ENCODE results near the gene TM4SF5. TPM values are rescaled to one million over a fixed set of nuclear protein-coding genes. Genes with fewer than 3 reads are reported as not detected.

Gene TM4SF5, protein sequence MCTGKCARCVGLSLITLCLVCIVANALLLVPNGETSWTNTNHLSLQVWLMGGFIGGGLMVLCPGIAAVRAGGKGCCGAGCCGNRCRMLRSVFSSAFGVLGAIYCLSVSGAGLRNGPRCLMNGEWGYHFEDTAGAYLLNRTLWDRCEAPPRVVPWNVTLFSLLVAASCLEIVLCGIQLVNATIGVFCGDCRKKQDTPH
- total RNA-seq = not detected

DNA sequence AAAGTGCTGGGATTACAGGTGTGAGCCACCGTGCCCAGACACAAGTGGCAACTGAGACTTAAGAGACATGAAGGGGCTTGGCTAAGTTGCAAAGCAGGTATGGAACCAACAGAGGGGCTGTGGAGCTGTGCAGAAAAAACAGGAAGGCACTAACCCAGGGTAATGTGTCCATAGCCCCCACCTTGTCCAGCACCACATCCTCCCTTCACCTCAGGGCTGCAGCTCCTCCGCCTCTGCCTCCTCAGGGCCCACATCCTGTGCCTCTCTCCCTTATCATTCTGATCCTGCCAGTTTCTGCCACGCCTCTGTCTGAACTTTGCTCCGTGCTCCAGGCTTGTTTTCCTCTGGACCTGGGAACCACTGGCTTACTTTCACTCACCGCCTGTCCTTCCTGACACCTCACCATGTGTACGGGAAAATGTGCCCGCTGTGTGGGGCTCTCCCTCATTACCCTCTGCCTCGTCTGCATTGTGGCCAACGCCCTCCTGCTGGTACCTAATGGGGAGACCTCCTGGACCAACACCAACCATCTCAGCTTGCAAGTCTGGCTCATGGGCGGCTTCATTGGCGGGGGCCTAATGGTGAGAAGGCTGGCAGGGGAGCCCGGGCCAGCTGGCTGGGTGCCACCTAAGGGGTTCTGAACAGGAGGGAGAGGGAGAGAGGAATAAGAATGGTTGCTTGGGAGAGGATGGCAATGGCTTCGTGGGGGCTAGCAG, at the start of gene TM4SF5:
TM4SF5 (plus strand) TSS at position 368 of the 716 bp plus-strand sequence; CDS start at position 405, 37 bp downstream.
- H3K36me3 ChIP-seq = no peaks in the 10 kb centered on the region
- TF ChIP-seq, protein P1, sequence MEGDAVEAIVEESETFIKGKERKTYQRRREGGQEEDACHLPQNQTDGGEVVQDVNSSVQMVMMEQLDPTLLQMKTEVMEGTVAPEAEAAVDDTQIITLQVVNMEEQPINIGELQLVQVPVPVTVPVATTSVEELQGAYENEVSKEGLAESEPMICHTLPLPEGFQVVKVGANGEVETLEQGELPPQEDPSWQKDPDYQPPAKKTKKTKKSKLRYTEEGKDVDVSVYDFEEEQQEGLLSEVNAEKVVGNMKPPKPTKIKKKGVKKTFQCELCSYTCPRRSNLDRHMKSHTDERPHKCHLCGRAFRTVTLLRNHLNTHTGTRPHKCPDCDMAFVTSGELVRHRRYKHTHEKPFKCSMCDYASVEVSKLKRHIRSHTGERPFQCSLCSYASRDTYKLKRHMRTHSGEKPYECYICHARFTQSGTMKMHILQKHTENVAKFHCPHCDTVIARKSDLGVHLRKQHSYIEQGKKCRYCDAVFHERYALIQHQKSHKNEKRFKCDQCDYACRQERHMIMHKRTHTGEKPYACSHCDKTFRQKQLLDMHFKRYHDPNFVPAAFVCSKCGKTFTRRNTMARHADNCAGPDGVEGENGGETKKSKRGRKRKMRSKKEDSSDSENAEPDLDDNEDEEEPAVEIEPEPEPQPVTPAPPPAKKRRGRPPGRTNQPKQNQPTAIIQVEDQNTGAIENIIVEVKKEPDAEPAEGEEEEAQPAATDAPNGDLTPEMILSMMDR (IDR thresholded peaks at IDR 0.05) = no peak
- DNase-seq (ENCODE audit: low spot score) = no peak
- H3K27ac ChIP-seq = no peak within 1 kb of the TSS
- no peaks in the 10 kb centered on the region for H3K9me3 ChIP-seq
- H3K4me1 ChIP-seq = no peaks in the 10 kb centered on the region
- no peak within 1 kb of the TSS for H3K4me3 ChIP-seq
- no peaks in the 10 kb centered on the region for H3K27me3 ChIP-seq

DNA sequence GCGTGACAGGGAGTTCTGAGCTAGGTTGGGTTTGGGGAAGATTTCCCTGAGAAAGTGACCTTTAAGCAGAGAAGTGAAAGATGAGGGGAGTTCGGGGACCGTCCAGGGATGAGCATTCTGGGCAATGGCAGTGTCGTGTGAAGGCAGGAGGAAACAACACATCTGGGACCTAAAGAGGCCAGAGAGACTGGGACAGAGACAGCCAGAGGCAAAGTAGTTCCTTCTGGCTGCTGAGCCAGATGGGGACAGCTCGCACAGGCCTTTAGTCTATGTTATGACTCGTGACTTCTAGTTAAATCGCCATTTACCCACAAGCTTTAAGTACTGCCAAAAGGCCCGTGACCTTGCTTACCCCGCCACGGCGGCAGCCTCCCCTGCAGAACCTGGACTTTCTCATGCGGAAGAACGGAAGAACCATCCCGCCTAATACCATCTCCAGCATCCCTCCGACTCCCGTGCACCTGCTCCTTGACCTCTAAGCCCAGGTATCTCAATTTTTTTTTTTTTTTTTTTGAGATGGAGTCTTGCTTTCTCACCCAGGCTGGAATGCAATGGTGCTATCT, 48.9 kb upstream of the TM4SF5 start:
- peaks cover 4% of the 10 kb centered on the region for H3K36me3 ChIP-seq
- H3K27ac ChIP-seq = no peak overlapping the region
- H3K4me3 ChIP-seq = no peak overlapping the region
- peaks cover 0 to 9% of the 10 kb centered on the region in 2 donors for H3K4me1 ChIP-seq
- H3K27me3 ChIP-seq = no peaks in the 10 kb centered on the region
- TF ChIP-seq, protein P1 (IDR thresholded peaks at IDR 0.05) = no peak
- no peaks in the 10 kb centered on the region for H3K9me3 ChIP-seq
- no peak for DNase-seq (ENCODE audit: low spot score)

DNA sequence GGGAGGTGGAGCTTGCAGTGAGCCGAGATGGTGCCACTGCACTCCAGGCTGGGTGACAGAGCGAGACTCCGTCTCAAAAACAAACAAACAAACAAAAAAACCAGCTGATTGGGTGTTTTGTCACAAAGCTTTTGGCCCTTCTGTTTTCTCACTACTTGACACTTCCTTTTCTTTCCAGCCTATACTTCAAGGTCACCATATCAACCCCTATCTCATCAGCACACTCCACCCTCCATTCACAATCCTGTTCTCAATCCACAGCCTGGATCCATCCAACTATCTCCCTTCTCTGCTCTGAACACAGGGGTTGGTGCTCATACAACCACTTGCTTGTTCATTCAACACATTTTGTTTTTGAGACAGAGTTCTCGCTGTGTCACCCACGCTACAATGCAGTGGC, 47.0 kb upstream of the TM4SF5 start:
- H3K27ac ChIP-seq = no peak overlapping the region
- TF ChIP-seq, protein P1 (IDR thresholded peaks at IDR 0.05) = no peak

DNA sequence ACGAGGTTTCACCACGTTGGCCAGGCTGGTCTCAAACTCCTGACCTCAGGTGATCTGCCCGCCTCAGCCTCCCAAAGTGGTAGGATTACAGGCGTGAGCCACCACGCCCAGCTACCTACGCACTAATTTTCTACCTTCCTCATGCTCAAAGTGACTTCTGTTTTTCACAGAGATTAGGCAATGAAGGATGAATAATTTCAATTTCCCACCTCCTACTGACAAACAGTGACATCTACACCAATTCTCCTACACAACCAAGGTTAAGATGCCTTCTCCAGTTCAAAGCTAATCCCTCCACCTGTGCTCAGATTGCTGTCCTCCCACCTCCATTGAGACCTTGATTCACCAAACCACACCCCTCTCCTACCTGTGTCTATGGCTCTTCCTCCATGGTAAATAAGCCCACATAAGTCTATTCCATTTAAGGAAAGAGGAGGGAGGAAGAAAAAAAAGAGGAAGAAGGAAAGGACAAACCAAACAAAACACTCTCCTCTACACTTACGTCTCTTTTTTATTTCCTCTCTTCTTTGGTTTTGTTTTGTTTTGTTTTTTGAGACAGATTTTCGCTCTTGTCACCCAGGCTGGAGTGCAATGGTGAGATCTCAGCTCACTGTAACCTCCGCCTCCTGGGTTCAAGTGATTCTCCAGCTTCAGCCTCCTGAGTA, 45.9 kb upstream of the TM4SF5 start:
- TF ChIP-seq, protein P1 (IDR thresholded peaks at IDR 0.05) = no peak

More for the DNA sequence above, 47.0 kb upstream of the TM4SF5 start:
- Histone ChIP-seq H3K27me3 (no peaks in the 10 kb centered on the region), H3K4me3 (no peak overlapping the region), H3K4me1 (peaks cover 0 to 8% of the 10 kb centered on the region in 2 donors), H3K9me3 (no peaks in the 10 kb centered on the region), H3K36me3 (no peaks in the 10 kb centered on the region)
- DNase-seq (ENCODE audit: low spot score) = no peak

DNA sequence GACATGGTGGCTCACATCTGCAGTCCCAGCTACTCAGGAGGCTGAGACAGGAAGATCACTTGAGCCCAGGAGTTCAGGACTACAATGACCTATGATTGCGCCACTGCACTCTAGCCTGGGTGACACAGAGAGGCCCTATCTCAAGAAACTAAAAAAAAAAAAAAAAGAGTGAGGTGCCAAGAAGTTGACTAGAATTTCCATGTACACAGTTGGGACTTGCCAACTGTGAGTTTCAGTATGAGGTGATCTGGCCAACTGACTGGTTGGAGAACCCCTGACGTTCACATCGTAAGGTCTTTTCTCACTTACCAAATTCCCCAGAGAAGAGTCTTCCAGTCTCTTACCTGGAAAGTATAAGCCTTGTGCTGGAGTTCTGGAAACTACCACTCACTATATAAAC, 43.6 kb upstream of the TM4SF5 start:
- no peaks in the 10 kb centered on the region for H3K27me3 ChIP-seq

More for the DNA sequence above, 45.9 kb upstream of the TM4SF5 start:
- Histone ChIP-seq H3K36me3 (no peaks in the 10 kb centered on the region), H3K4me1 (peaks cover 0 to 4% of the 10 kb centered on the region in 2 donors), H3K27me3 (no peaks in the 10 kb centered on the region), H3K27ac (no peak overlapping the region), H3K9me3 (no peaks in the 10 kb centered on the region), H3K4me3 (no peak overlapping the region)
- no peak for DNase-seq (ENCODE audit: low spot score)

More for the DNA sequence above, 43.6 kb upstream of the TM4SF5 start:
- no peaks in the 10 kb centered on the region for H3K9me3 ChIP-seq
- H3K36me3 ChIP-seq = no peaks in the 10 kb centered on the region
- H3K4me1 ChIP-seq = peaks cover 0 to 6% of the 10 kb centered on the region in 2 donors
- H3K4me3 ChIP-seq = no peak overlapping the region
- TF ChIP-seq, protein P1 (IDR thresholded peaks at IDR 0.05) = no peak
- no peak for DNase-seq (ENCODE audit: low spot score)
- H3K27ac ChIP-seq = no peak overlapping the region
